Smooth muscle cell of the umbilical artery (primary cell): ENCODE measurements around the gene KDELR3. TPM values are rescaled to one million over a fixed set of nuclear protein-coding genes. Genes with fewer than 3 reads are reported as not detected.

Experiments
- total RNA-seq: library from RNA; depleted of rRNA; stranded (reverse); fragments of >200 nt; gene quantifications from 2 replicates; pipeline ENCODE4 v1.2.3, GENCODE V29; 2014

Gene KDELR3
- 160 and 218 TPM in 2 replicates for total RNA-seq

DNA sequence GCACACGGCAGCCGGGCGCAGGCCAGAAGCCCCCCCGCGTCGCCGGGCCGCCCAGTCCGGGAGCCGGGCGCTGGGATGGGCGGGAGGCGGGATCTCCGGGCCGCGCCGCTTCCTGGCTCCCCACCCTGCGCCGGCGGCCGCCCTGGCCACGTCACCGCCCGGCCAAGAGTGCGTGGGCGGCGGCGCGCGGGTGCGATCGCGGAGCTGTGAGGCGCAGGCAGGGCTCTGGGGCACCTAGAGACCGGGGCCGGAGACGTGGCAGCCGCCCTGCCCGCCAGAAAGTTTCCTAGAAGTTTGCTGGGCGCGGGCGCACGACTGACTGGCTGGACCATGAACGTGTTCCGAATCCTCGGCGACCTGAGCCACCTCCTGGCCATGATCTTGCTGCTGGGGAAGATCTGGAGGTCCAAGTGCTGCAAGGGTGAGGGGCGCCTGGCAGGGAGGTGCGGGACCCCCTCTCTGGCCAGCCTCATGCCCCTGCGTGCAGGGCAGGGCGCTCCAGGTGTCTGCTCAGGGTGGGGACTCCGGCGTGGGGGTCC is at the start of gene KDELR3:
KDELR3 (plus strand) TSS at position 193 of the 539 bp plus-strand sequence; CDS start at position 331, 138 bp downstream.

GRCh38 chr22:38455076-38455529 is 12.8 kb upstream of the KDELR3 start, which contains the start of gene KCNJ4:
Gene KCNJ4, minus strand, starts transcription at chr22:38455199. Its CDS starts 27,067 bp downstream, at chr22:38428132.

GRCh38 chr22:38506118-38506962 is 38.4 kb downstream of the KDELR3 start, which contains the start of gene DDX17:
Gene DDX17, minus strand, starts transcription at chr22:38506311.

Other genes with a start within 250 kb of the KDELR3 start
- 43.9 and 64.7 TPM in 2 replicates for gene TMEM184B, start 195.1 kb upstream of the KDELR3 start, total RNA-seq
- gene CSNK1E, start 150.7 kb upstream of the KDELR3 start, total RNA-seq: 93.2 and 181 TPM in 2 replicates
- not detected in 2 replicates for gene KCNJ4, start 12.9 kb upstream of the KDELR3 start, total RNA-seq
- gene DDX17, start 38.2 kb downstream of the KDELR3 start, total RNA-seq: 381 and 423 TPM in 2 replicates
- 1.5 and 2.4 TPM in 2 replicates for gene DMC1, start 102.1 kb downstream of the KDELR3 start, total RNA-seq
- gene FAM227A, start 188.3 kb downstream of the KDELR3 start, total RNA-seq: 4.0 and 5.0 TPM in 2 replicates
- 14.0 and 14.5 TPM in 2 replicates for gene CBY1, start 188.5 kb downstream of the KDELR3 start, total RNA-seq
- 40.3 and 51.7 TPM in 2 replicates for gene TOMM22, start 213.9 kb downstream of the KDELR3 start, total RNA-seq
- 39.5 and 55.5 TPM in 2 replicates for gene JOSD1, start 232.8 kb downstream of the KDELR3 start, total RNA-seq
- 25.2 and 61.2 TPM in 2 replicates for gene GTPBP1, start 237.8 kb downstream of the KDELR3 start, total RNA-seq